ENCODE measurements around the gene UBXN4.
"Not testable (repeated sequence)": the region's sequence is repeated elsewhere in the genome, so short reads cannot be mapped to it uniquely, and the experiment has no call there.

Gene UBXN4

DNA sequence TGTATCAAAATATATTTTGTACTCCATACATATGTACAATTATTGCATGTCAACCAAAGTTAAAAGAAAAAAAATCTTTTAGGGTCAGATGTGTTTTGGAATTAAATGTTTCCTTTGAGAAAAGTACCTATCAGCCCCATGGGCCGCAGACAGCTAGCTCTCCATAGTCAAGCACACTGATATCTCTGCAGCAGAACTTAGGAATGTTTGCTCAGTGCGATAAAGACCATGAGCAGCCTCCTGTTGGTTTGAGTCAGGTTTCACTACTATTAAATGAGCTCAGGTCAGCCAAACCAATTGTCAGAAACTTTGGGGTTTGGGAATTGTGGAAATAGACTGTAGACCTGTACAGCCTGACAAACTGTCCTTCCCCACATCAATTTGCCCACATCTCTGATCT lies 61.6 kb downstream of the UBXN4 start:
- DNase-seq: no peak
- TF ChIP-seq POLR2A (IDR thresholded peaks at IDR 0.05; ENCODE audit: low read length): no peak
- no peak for TF ChIP-seq GATA1 (IDR thresholded peaks at IDR 0.05; ENCODE audit: low read depth, low read length)

DNA sequence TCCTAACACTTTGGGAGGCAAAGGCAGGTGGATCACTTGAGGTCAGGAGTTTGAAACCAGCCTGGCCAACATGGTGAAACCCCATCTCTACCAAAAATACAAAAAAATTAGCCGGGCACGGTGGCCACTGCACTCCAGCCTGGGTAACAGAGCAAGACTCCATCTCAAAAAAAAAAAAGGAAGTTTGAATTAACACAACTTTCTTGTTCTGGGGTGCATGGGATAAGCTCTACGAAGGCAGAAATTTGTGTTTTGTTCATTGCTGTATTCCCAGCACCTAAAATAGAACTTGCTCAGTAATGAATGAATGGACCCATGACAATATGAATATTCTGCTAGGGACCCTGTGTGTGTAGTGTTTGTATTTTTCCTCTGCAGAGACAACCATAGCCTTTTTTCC lies 66.2 kb downstream of the UBXN4 start:
- not testable (repeated sequence) for DNase-seq

DNA sequence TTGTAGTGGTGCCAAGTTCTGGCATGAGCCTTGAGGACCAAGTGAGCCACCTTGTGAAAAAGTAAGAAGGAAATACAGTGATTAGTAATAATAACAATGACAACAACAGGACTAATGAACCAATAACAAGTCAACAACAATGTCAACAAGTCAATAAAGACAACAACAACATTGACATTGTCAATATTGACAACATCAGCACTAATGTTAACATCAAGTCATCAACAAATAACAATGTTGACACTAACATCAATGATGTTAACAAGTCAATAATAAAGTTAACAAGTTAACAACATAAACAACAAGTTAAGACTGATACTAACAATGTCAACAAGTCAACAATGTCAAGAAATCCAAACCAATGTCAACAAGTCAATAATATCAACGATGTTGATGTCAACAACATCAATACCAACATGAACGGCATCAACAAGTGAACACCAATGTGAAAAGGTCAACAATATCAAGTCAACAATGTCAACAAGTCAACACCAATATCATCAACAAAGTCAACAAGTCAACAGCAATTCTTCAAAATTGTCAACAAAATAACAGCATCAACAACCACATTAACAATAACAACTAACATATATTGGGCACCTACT lies 71.4 kb downstream of the UBXN4 start:
- no peak for DNase-seq
- TF ChIP-seq GATA1 (IDR thresholded peaks at IDR 0.05; ENCODE audit: low read depth, low read length): no peak
- no peak for TF ChIP-seq POLR2A (IDR thresholded peaks at IDR 0.05; ENCODE audit: low read length)

DNA sequence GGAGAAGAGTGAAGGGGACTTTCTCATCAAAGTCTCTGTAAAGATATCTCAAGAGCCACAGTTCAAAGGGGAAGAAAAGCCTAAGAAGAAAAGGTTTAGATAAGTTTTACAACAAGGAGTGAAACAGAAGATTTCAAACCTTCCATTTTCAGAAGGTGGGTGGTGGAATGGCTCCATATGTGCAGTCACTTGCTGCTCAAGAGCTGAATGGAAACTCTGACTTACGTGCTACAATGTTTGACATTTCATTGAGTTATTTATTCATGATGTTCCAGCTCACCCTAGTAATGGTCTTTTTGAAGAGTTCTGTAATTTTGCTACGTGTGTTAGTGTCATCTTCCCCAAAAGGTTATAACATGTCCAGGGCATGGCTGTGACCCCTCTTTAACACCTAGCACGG lies 73.6 kb downstream of the UBXN4 start:
- no peak for DNase-seq
- TF ChIP-seq GATA1 (IDR thresholded peaks at IDR 0.05; ENCODE audit: low read depth, low read length) (no peak), POLR2A (IDR thresholded peaks at IDR 0.05; ENCODE audit: low read length) (no peak)

DNA sequence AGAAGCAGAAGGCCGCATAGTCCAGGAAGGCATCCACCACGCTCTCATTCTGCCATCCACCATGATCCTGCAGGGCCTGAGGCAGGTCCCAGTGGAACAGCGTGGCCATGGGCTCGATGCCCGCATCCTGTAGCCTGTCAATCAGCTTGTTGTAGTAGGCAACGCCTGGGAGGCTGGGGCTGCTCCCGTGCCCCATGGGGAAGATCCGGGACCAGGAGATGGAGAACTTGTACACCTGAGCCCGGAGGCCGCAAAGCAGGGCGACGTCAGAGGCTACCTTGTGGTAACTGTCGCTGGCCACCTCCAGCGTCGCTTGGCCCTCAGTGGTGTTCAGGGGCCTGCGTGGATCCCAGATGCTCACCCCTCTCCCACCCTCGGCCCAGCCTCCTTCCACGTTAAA lies 75.8 kb downstream of the UBXN4 start:
- no peak for TF ChIP-seq GATA1 (IDR thresholded peaks at IDR 0.05; ENCODE audit: low read depth, low read length)
- DNase-seq: no peak

DNA sequence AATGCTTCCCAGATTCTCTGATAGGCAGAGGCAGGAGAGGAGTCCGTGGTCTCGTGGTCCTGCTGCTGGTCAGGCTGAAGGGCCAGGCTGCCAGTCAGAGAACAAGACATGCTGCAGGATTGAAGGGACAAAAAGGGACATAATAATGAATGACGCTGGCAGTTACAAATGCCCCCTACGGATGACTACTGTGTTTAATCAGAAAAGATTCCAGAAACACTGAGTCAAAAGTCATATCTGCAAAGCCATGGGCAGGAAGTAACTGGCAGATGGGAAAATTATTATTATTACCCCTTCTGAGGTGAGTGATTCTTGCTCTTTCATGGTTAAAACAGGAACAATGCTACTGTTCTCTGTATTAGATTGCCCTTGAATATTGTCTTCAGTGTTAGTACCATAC lies 76.3 kb downstream of the UBXN4 start:
- no peak for DNase-seq
- TF ChIP-seq GATA1 (IDR thresholded peaks at IDR 0.05; ENCODE audit: low read depth, low read length): no peak
- TF ChIP-seq POLR2A (IDR thresholded peaks at IDR 0.05; ENCODE audit: low read length): no peak

DNA sequence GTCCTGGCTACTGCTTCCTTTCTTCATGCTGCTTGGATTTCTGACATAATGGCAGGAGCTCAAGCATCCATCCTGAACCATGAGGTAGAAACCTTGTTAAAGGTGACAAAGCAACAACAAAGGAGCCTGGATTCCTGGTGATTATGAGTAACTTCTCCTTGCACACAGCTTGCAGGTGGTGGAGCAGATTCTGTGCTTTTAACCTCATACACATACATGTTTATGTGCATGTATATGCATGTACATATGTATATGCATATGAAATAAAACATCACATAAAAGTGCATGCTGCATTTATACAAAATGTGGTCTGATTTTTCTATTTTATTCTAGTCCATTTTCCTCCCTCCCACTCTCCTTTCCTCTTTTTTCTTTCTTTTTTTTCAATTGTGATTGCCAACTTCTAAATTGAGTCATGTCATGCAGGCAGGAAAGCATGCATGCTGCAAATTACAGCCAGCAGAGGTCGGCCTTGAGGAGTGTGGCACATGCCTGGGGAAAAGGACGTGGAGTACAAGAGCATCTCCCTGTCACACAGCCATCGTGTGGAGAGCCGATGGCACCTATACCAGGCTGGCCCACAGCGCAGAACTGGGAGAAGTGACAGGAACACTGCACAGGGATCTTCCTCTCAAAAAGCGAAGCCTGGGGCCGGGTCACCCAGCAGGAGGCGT lies 77.4 kb downstream of the UBXN4 start:
- peak; percentile 7 to 10 for DNase-seq
- TF ChIP-seq POLR2A (IDR thresholded peaks at IDR 0.05; ENCODE audit: low read length): no peak

DNA sequence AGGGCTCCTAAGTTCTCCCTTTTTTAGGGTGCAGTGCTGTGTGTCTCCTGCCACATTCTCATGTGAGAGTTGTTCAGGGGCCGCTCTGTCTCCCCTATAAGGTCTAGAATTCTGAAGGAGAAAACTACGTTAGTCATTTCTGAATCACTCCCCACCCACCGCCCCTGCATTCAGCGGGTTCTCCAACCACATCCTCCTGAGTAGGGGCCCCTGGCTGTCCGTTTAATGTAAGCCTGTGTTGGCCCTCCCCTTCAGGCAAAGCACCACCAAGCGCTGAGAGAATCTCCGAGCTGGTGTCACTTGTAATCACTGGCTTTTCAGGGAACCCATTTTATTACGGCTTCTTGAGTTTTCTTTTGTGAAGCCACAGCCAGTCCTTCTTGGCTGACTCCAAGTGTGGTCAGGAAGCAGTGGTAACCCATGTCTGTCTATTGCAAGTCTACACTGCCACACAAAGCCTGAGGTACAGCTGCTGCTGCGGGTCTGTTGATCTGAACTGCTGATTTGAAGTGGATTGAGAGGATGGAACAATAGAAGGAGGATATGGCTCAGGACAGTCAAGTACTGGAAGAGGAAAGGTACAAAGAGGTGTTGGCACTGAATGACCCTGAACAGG lies 78.5 kb downstream of the UBXN4 start:
- no peak for DNase-seq
- TF ChIP-seq POLR2A (IDR thresholded peaks at IDR 0.05; ENCODE audit: low read length) (no peak), GATA1 (IDR thresholded peaks at IDR 0.05; ENCODE audit: low read depth, low read length) (no peak)

DNA sequence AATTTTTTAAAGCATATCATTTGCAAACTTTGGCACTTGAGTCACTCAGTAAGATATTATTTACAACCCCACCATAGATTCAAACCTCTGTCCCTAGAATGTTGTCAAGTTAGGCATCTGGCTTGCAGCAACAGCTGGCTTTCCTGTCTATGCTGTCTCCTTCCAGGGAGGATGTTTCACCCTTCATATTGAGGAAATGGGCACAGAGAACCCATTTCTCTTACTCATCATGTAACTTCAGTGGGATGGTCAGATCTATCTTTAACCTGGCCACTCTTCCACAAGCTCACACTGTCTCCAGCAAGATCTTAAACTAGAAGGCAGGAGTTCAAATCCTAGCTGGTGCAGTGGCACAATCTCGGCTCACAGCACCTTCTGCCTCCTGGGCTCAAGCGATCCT lies 79.5 kb downstream of the UBXN4 start:
- no peak for DNase-seq
- TF ChIP-seq POLR2A (IDR thresholded peaks at IDR 0.05; ENCODE audit: low read length) (no peak), GATA1 (IDR thresholded peaks at IDR 0.05; ENCODE audit: low read depth, low read length) (no peak)

DNA sequence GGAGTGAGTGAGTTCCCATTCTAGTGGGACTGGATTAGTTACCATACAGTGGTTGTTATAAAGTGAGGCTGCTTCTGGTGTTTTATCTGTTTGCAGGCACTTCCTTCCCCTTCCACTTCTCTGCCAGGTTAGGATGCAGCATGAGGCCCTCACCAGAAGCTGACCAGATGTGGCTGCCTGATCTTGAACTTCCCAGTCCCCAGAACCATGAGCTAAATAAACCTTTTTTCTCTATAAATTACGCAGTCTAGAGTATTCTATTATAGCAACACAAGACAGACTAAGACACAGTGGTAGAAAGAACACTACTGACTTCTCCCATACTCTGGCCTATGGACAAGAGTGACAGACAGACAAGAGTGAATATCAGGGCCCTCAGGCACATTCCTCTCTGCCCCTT lies 81.2 kb downstream of the UBXN4 start:
- no peak for DNase-seq
- no peak for TF ChIP-seq GATA1 (IDR thresholded peaks at IDR 0.05; ENCODE audit: low read depth, low read length)
- TF ChIP-seq POLR2A (IDR thresholded peaks at IDR 0.05; ENCODE audit: low read length): no peak

DNA sequence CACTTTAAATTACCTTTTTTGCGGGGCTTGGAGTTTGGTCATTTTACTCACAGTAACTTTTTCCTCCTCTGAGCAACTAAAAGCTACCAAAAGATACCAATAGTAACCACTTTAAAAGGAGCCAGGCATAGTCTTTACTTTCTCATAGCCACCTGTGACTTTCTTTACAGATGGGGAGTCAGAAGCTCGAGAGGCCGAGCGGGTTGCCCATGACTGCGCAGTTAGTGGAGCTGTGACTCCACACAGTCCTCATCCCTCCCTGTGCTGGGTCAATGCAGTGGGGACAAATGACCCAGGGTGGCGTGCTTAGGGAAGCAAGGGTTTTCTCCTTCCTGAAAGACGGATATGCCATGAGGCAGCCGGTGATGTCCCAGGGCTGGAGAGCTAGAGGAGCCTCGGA lies 83.5 kb downstream of the UBXN4 start:
- no peak for TF ChIP-seq POLR2A (IDR thresholded peaks at IDR 0.05; ENCODE audit: low read length)
- TF ChIP-seq GATA1 (IDR thresholded peaks at IDR 0.05; ENCODE audit: low read depth, low read length): no peak
- no peak for DNase-seq

DNA sequence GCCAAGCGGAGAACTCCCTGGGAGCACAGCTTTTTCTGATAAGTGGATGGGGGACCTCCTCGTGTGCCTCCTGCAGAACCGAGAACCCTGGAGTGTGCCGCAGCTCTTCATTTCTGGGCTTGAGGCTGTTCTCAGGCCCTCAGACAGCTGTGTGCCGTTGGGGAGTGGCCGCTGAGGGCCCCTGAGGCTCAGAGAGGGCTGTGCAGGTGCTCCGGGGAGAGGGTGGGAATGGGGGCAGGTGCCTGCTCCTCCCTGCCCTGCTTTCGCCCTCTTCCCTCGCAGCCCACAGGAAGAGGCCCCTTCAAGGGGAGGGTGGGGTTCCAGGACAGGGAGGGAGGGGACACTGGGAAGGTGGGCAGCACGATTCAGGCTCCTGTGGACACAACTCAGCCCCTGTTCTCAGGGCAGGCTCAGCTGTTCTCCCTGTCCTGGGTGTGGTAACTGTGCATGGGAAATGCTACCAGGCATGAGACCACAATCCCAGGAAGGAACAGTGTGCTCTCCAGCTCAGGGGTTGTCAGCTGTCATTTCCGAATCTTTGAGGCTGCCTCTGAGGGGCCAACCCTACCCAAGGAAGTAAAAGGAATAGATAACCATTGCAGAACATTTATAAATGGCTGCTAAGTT lies 84.0 kb downstream of the UBXN4 start:
- no peak for DNase-seq
- no peak for TF ChIP-seq POLR2A (IDR thresholded peaks at IDR 0.05; ENCODE audit: low read length)
- no peak for TF ChIP-seq GATA1 (IDR thresholded peaks at IDR 0.05; ENCODE audit: low read depth, low read length)

DNA sequence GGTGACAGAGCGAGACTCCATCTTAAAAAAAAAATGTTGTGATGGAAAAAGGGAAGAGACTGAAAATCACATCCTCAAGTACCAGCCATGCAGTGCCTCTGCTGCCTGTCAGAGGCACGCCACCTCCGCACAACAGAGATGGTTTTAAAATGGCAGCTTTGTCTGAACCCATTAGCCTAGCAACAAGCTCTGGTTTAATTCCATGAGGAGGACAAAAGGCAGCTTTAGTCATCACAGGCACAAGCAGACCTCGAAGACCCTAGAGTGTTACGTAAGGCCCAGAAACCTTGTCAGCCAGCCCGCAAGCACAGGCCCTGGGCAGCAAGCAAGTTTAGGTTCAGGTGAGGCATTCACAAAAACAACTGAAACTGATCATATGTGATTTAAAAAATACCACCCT lies 84.9 kb downstream of the UBXN4 start:
- TF ChIP-seq GATA1 (IDR thresholded peaks at IDR 0.05; ENCODE audit: low read depth, low read length): no peak
- no peak for TF ChIP-seq POLR2A (IDR thresholded peaks at IDR 0.05; ENCODE audit: low read length)
- no peak for DNase-seq

DNA sequence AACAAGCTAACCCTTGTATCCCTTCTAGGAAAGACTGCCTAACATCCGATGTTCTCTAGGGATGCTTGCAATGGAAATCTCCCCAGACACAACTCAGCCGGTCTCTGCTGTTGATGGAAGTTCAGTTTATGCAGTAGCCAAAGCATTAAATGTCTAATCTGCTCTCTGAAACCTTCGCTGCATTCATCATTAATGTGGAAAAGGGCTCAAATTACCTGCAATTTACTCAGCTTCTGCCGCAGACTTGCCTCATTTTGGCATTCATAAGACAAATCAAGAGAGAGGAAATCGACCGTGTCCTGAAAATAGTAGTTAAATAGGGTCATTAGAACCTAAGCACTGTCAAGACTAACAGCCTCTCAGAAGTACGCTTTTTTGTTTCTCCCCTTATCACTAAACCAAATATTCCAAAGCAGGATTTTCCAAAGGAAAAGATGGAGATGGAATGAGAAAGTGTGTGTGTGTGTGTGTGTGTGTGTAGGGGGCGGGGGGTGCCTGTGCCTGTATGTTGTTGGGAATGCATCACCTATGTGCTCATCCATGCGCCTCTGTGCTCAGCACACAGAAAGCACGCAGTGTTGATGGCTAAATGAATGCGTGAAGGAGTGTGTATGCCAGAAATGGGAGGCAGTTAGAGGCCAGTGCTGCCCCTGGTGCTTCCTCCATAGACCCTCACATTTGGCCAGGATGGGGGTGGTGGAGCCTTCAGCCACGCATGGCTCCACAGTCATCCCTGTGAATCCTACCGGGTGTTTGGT lies 87.9 kb downstream of the UBXN4 start:
- no peak for TF ChIP-seq GATA1 (IDR thresholded peaks at IDR 0.05; ENCODE audit: low read depth, low read length)
- TF ChIP-seq POLR2A (IDR thresholded peaks at IDR 0.05; ENCODE audit: low read length): no peak
- no peak for DNase-seq

All from erythroblast (primary cell).